OCI-LY7 (cell line): ENCODE measurements around the gene ZFP90. TPM values are rescaled to one million over a fixed set of nuclear protein-coding genes. Genes with fewer than 3 reads are reported as not detected.

Experiments used
- BruUV-seq: library from RNA; stranded (reverse); fragments of 400-500 nt; replicated peaks from 2 replicates; lab custom pipeline; 2021; lab: Mats Ljungman, UMichigan
- CTCF ChIA-PET: fragments of 300-600 bp; sonication (Branson Sonifier 250); formaldehyde crosslinking; loops from one replicate; lab custom pipeline; 2022; ENCODE audit warnings: antibody characterized with exemption; ENCODE audit not compliant: unreplicated experiment; lab: Charles Lee
- POLR2A ChIA-PET: fragments of 300-600 bp; sonication (Branson Sonifier 250); formaldehyde crosslinking; loops from one replicate; lab custom pipeline; 2022; ENCODE audit warnings: antibody characterized with exemption; lab: Charles Lee
- DNase-seq: peaks from one replicate; pipeline ENCODE4 v3.0.0-alpha.2; 2015; ENCODE audit warnings: low spot score
- H2AFZ ChIP-seq: fragments of 200-600 bp; sonication (generic), shearing (Covaris generic); 2 replicates; pipeline ENCODE4 v1.6.1; 2014; ENCODE audit warnings: mild to moderate bottlenecking, antibody characterized with exemption, low read length, moderate library complexity
- H3K27ac ChIP-seq: fragments of 200-600 bp; sonication (generic); 2 replicates; pipeline ENCODE4 v1.5.1; 2014; ENCODE audit warnings: mixed run types, low read depth, mild to moderate bottlenecking, moderate library complexity, low read length, inconsistent platforms; ENCODE audit not compliant: poor library complexity, severe bottlenecking
- H3K36me3 ChIP-seq: fragments of 200-600 bp; sonication (generic); 2 replicates; pipeline ENCODE4 v1.6.1; 2014; ENCODE audit warnings: mild to moderate bottlenecking, antibody characterized with exemption, low read length, moderate library complexity, mixed read lengths; ENCODE audit not compliant: insufficient read depth
- H3K4me1 ChIP-seq: fragments of 200-600 bp; sonication (generic); 2 replicates; pipeline ENCODE4 v1.5.1; 2014; ENCODE audit warnings: mild to moderate bottlenecking, low read length; ENCODE audit not compliant: insufficient read depth, poor library complexity, severe bottlenecking
- H3K4me2 ChIP-seq: fragments of 200-600 bp; sonication (generic); 2 replicates; pipeline ENCODE4 v1.6.1; 2014; ENCODE audit warnings: mild to moderate bottlenecking, low read length
- H3K4me3 ChIP-seq: fragments of 200-600 bp; sonication (generic); 2 replicates; pipeline ENCODE4 v1.5.1; 2014; ENCODE audit warnings: mild to moderate bottlenecking, low read depth, low read length; ENCODE audit not compliant: poor library complexity, severe bottlenecking
- H3K79me2 ChIP-seq: fragments of 200-600 bp; sonication (generic); 2 replicates; pipeline ENCODE4 v1.6.1; 2016; ENCODE audit warnings: low read depth, mild to moderate bottlenecking, low read length, moderate library complexity, mixed read lengths; ENCODE audit not compliant: insufficient read depth
- H3K9me2 ChIP-seq: fragments of 200-600 bp; sonication (generic); 2 replicates; pipeline ENCODE4 v1.6.1; 2016; ENCODE audit warnings: mild to moderate bottlenecking, low read length, mixed read lengths; ENCODE audit not compliant: insufficient read depth
- H3K9me3 ChIP-seq: fragments of 200-600 bp; sonication (generic); 2 replicates; pipeline ENCODE4 v1.6.1; 2014; ENCODE audit warnings: mild to moderate bottlenecking, mixed run types, low read length, mixed read lengths
- H4K20me1 ChIP-seq: fragments of 200-600 bp; sonication (generic); 2 replicates; pipeline ENCODE4 v1.6.1; 2014; ENCODE audit warnings: mild to moderate bottlenecking, antibody characterized with exemption, low read length, moderate library complexity, mixed read lengths; ENCODE audit not compliant: insufficient read depth
- EZH2phosphoT487 ChIP-seq: fragments of 200-600 bp; sonication (generic); IDR thresholded peaks from 2 replicates; pipeline ENCODE4 v1.6.1; 2018; ENCODE audit warnings: low read depth, borderline replicate concordance, mild to moderate bottlenecking, mixed run types, antibody characterized with exemption, low read length, moderate library complexity, mixed read lengths
- intact Hi-C: fragments of 100-400 bp; cut with micrococcal nuclease; formaldehyde crosslinking; loops from one replicate; pipeline ENCODE4 v1.10.0; 2022; ENCODE audit not compliant: unreplicated experiment
- total RNA-seq, 2 experiments: library from RNA; depleted of rRNA in 1 of 2; stranded (reverse); fragments of >200 nt in 1 of 2; shearing (Covaris generic) in 1 of 2; gene quantifications; 2 replicates each; pipeline ENCODE4 v1.2.3, GENCODE V29; 2014 to 2022
- TF ChIP-seq, protein P1 (sequence below): fragments of 200-600 bp; sonication (generic); conservative IDR thresholded peaks from 2 replicates; pipeline ENCODE4 v1.5.1; 2014; ENCODE audit warnings: mild to moderate bottlenecking, antibody characterized with exemption, low read length, moderate library complexity, mixed read lengths

The ZFP90 gene
- total RNA-seq, 2 experiments from 2014 or later, result 14.1 to 27.0 TPM

- Histone ChIP-seq H3K79me2 (no peaks in the 10 kb centered on the region), H3K27ac (no peak overlapping the region), H3K4me1 (no peaks in the 10 kb centered on the region), H3K4me3 (no peak overlapping the region), H3K9me2 (no peaks in the 10 kb centered on the region), H3K4me2 (no peak overlapping the region), H4K20me1 (no peaks in the 10 kb centered on the region), H3K36me3 (no peaks in the 10 kb centered on the region), H2AFZ (no peak overlapping the region), H3K9me3 (0 out of 2 replicates have a peak, but pooled peaks cover 4% of the 10 kb centered on the region)
- DNase-seq, result peak; percentile 34
- TF ChIP-seq EZH2phosphoT487, result no peak
- TF ChIP-seq, protein P1, sequence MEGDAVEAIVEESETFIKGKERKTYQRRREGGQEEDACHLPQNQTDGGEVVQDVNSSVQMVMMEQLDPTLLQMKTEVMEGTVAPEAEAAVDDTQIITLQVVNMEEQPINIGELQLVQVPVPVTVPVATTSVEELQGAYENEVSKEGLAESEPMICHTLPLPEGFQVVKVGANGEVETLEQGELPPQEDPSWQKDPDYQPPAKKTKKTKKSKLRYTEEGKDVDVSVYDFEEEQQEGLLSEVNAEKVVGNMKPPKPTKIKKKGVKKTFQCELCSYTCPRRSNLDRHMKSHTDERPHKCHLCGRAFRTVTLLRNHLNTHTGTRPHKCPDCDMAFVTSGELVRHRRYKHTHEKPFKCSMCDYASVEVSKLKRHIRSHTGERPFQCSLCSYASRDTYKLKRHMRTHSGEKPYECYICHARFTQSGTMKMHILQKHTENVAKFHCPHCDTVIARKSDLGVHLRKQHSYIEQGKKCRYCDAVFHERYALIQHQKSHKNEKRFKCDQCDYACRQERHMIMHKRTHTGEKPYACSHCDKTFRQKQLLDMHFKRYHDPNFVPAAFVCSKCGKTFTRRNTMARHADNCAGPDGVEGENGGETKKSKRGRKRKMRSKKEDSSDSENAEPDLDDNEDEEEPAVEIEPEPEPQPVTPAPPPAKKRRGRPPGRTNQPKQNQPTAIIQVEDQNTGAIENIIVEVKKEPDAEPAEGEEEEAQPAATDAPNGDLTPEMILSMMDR, result peak; percentile 67
- intact Hi-C loops, result loop anchor here (10.0 kb wide), 1 partner anchor 146 kb away; the partner anchor contains the start of gene SMPD3
- CTCF ChIA-PET, result interaction anchor here (0.7 to 1.1 kb wide), 4 partner anchors 26 to 191 kb away, joined by 3 read pairs; no protein-coding TSS in a partner anchor
- POLR2A ChIA-PET, result interaction anchor here (0.6 kb wide), 2 partner anchors 129 to 617 kb away, joined by 3 to 4 read pairs; no protein-coding TSS in a partner anchor
- no TSS peak for BruUV-seq
These were observed 51.3 kb downstream of the ZFP90 start for GRCh38 chr16:68590201-68590994.

- ChIA-PET POLR2A (no interaction called here), CTCF (no interaction called here)
- Histone ChIP-seq H3K36me3 (no peaks in the 10 kb centered on the region), H2AFZ (no peak overlapping the region), H3K4me1 (no peaks in the 10 kb centered on the region), H3K27ac (no peak overlapping the region), H3K79me2 (no peaks in the 10 kb centered on the region), H3K9me3 (0 out of 2 replicates have a peak, but pooled peaks cover 4% of the 10 kb centered on the region), H3K4me3 (no peak overlapping the region), H3K9me2 (no peaks in the 10 kb centered on the region), H3K4me2 (no peak overlapping the region), H4K20me1 (no peaks in the 10 kb centered on the region)
- peak; percentile 41 for DNase-seq
- intact Hi-C loops, result loop anchor here (2.0 to 10.0 kb wide), 2 partner anchors 64 to 148 kb away; partner anchors contain the start of gene SMPD3
- no TSS peak for BruUV-seq
- TF ChIP-seq, protein P1, result peak; percentile 69
- no peak for TF ChIP-seq EZH2phosphoT487
These were observed 53.6 kb downstream of the ZFP90 start for GRCh38 chr16:68592466-68593337.
